Measurements from ENCODE around the gene IGFN1.

IGFN1 gene

DNA sequence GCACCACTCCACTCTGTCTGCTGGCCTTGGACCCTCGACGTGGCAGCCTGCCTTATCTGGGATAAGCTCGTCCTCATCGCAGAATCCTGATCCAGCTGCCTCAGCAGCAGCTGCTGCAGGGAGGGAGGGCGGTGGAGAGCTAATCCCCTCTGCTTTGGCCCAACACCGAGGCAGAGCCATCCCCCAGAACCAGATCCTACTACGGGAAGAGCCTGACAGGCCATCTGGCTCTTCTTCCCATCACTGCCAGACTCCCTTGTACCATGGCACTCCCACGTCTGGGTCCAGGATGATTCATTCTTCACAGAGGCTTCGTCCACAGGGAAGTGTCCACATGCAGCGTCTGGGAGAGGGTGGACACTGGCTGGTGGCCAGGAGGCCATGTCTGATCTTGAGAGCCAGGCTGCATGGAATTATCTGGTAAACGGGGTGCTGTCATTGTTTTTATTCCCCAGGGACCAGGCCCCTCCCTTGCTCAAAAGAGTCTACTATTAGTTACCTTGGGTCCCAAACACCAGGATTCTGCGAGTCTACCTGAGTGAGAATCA lies 78.1 kb downstream of the IGFN1 start:
- no peak for DNase-seq

DNA sequence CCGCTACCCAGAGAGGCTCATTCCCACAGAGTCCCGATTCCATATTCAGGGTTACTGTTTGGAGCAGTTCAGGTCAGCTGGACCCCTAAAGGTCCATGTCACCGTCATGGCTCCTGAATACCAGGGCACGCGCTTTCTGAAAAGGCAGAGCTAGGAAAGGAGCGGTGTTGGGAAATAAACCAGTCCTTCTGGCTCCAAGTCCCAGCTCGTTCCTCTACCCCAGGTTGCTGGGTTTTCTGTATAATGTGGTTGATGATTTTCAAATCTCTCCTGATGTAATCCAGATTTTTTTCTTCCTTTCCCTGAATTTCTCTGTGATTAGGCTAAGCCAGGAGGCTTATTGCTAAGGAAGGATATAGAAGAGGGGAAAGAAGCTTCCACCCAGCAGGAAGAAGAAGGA lies 78.7 kb downstream of the IGFN1 start:
- no peak for DNase-seq

DNA sequence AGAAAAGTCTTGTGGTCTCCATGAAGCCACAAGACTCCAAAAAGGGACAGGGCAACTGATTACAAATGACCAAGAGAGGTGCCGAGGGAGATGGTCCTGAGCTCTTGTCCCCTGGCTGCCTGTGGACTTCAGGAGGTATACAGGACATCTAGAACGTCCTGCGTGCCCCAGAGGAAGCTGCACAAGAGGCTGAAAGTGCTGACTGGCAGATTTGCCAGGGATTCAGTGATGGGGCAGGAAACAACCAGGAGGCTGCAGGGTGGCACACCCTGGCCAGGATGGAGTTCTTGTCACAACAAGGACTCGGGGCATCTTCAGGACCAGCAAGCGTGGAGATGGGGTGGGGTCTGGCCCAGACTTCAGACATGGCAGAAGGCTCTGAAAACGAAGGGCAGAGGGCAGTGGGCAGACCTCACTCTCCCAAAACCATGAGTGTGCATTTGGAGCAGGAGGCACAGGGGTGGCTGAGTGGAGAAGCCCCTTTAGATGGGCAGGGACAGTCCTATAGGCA lies 79.3 kb downstream of the IGFN1 start:
- DNase-seq, result no peak

DNA sequence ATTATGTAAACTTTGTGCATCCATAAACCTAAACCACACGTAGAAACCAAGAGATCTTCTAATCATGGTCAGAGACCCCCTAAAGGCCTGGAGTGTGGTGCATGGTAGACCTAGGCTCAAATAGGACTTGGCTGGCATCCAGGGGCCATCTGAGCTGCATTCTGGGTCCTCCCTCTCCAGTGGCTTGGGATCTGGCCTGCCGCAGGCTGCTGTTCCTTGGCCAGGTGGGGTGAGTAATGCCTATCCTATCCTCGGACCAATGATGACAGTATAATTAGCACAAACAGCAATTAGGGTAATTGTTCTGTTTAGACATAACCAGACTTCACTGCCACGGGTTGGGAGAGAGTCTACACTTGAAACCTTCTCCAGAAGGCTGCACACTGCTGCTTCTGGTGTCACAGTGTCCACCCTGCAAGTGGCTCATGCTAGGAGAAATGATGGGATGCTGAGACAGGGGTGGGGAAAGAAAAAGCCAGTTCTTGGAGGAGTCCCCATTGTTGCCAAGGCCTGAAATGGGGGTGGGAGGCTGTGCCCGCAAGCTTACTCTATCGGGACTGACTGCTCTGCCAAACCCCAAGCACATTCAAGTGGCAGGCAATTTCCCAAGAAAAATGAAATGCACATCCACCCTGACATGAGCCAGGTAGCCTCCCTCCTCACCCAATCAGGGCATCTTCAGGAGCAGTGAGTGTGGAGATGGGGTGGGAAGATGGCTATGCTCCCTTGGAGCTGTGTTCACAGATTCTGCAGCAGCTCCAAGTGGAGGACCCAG lies 80.2 kb downstream of the IGFN1 start:
- no peak for DNase-seq

DNA sequence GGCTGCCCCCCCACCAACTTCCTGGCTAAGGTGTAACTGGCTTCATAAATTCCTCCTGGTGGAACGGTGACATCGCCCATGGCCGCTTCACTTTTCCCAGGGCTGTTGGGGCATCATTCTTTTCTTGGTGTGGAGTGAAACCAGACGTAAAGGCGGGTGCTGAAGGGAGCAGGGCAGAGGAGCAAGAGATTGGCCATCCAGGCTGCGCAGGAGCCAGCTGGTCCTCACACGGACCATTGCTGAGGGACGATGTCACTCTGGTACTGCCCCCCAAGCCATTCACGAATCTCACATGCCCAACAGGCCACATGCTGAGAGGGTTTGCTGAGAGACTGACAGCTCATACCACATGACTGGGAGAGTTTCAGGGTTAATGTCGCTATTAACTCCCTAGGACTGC lies 82.2 kb downstream of the IGFN1 start:
- no peak for DNase-seq

DNA sequence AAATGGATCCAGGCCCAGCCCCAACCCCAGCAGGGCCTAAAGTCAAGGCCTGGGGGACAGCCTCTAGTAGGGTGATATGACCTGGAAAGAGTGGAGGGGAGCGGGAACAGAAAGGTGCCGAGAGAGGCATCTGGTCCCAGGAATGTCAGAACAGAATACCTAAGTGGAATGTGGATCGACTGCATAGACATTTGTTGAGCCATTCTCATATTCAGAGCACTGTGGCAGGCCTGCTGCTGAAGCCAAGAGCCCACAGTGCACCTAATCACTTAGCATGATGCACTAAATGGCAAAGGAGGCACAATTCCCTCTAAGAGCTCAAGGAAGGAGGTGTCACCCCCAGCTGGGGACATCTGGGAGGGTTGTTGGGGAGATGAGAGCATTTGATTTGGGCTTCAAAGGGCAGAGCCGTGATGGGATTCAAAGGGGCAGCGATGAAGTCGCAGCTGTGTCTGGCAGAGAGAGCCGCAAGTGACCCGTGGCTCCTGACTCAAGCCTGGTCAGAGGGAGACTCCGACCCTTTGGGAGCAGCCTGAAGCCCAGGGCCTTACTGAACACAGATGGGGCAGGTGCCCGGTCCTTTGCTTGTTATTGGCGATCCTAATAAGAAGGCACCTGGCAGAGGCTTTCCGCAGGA lies 84.1 kb downstream of the IGFN1 start:
- DNase-seq, result no peak

DNA sequence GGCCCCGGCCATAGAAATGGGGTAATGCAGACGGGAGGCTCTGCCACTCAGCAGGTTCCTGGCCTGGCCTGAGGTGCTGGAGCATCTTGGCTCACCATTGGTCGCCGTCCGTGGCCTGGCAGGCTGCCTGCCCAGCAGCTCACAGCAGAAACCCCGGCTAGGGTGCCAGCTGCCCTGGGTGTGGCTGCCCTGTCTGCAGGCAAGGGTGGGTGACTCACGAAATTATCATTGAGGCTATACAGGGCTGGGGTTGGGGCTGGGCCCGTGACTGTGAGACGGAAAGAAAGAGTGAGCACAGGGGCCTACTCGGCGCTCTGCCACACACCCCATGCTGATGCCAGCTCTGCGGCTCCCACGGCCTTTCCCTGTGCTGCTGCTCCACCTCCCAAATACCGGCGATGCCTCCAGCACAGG lies 84.6 kb downstream of the IGFN1 start:
- DNase-seq, result no peak

DNA sequence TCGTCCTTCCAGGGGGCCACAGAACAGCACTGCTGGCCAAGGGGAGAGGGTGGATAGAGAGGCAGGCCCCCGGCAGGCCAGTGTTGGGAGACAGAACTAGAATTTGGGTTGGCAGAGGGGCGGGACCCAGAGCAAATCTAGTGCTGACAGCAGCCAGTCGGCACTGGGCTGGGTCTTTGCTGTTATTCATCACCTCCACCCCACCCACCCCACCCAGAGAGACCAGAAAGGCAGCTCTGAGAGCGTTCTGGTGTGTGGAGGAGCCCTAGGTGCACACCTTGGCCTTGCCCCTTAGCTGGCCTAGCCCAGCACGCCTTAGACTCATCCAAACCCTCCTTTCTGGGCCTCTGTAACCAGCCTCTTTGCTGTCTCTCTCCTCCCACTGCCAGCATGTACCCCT lies 86.3 kb downstream of the IGFN1 start:
- no peak for DNase-seq

DNA sequence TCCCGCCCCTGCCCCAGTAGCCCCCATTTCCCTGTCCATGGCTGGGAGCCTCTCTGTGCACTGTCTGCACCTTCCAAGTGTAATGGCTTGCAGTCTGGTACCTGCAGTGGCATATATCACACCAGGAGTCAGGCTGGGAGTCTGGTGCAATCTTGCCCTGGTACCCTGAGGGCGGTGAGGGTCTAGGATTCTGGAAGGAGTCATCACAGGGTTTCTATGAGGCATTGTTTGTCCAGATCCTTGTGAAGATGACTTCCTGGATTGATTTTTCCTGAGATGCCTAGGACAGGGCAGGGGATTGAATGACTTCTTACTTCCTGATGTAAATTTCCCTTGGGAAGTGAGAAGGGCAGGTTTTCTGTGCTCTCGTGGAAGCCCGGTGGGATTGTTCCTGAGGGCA lies 86.8 kb downstream of the IGFN1 start:
- no peak for DNase-seq
